HepG2 (cell line): Measurements from ENCODE around the gene B3GALNT2. TPM values are rescaled to one million over a fixed set of nuclear protein-coding genes. Genes with fewer than 3 reads are reported as not detected.

Experiments
- AHR ChIP-seq: IDR thresholded peaks from 2 replicates; pipeline ENCODE4 v1.6.1; 2018; ENCODE audit warnings: missing genetic modification reagents, missing compliant biosample characterization
- CREB1 ChIP-seq, 2 experiments: fragments of 450-650 bp in 1 of 2; IDR thresholded peaks; 2 replicates each; pipeline ENCODE4 v1.6.1; 2016 to 2017; ENCODE audit warnings: control low read depth in 1 of 2, mild to moderate bottlenecking in 1 of 2, missing compliant biosample characterization in 1 of 2, missing genetic modification characterization in 1 of 2
- ELK4 ChIP-seq: sonication (generic); formaldehyde crosslinking; IDR thresholded peaks from 2 replicates; pipeline ENCODE4 v1.9.0; 2021; ENCODE audit warnings: missing genetic modification reagents, borderline replicate concordance
- FOXA1 ChIP-seq, 2 experiments: fragments of 450-650 bp in 1 of 2; sonication (generic) in 1 of 2; formaldehyde crosslinking in 1 of 2; IDR thresholded peaks; 2 replicates each; pipeline versions ENCODE4 v1.4.0 to v1.6.1; 2016 to 2020; ENCODE audit warnings: missing genetic modification reagents in 1 of 2
- JUND ChIP-seq: sonication (generic); formaldehyde crosslinking; IDR thresholded peaks from 2 replicates; pipeline ENCODE4 v1.8.0; 2022; ENCODE audit warnings: mild to moderate bottlenecking, missing genetic modification reagents
- NCOA5 ChIP-seq: sonication (generic); formaldehyde crosslinking; IDR thresholded peaks from 2 replicates; pipeline ENCODE4 v1.4.0; 2020; ENCODE audit warnings: missing genetic modification reagents
- SMC3 ChIP-seq: IDR thresholded peaks from 2 replicates; pipeline ENCODE4 v1.6.1; 2011; ENCODE audit warnings: low read length, improper control_type of control experiment
- ZBTB43 ChIP-seq: sonication (generic); formaldehyde crosslinking; conservative IDR thresholded peaks from 2 replicates; pipeline ENCODE4 v1.4.0; 2020; ENCODE audit warnings: missing genetic modification reagents
- ZBTB44 ChIP-seq: sonication (generic); formaldehyde crosslinking; IDR thresholded peaks from 2 replicates; pipeline ENCODE4 v1.4.0; 2020; ENCODE audit warnings: missing genetic modification reagents
- ZNF24 ChIP-seq: fragments of 450-650 bp; IDR thresholded peaks from 2 replicates; pipeline ENCODE4 v1.6.1; 2017; ENCODE audit warnings: antibody characterized with exemption, mild to moderate bottlenecking
- ZNF362 ChIP-seq: sonication (generic); formaldehyde crosslinking; IDR thresholded peaks from 2 replicates; pipeline ENCODE4 v1.4.0; 2020; ENCODE audit warnings: missing genetic modification reagents, mild to moderate bottlenecking, borderline replicate concordance
- ZNF407 ChIP-seq: sonication (generic); formaldehyde crosslinking; IDR thresholded peaks from one replicate; pipeline ENCODE4 v1.5.1; 2020; ENCODE audit warnings: mild to moderate bottlenecking, missing genetic modification reagents; ENCODE audit errors: not compliant biosample characterization
- polyA plus RNA-seq, 8 experiments: library from polyadenylated mRNA; depleted of rRNA in 3 of 8; stranded (reverse) in 7 of 8; unstranded in 1 of 8; fragments of >200 nt; fragmentation: Illumina TruSeq in 4 of 8; extraction: Trizol in 4 of 8; gene quantifications; 2 replicates each; pipeline versions ENCODE4 v1.2.1 to v1.2.3, GENCODE V29; 2011 to 2016; ENCODE audit warnings: low read depth in 4 of 8, missing spikeins in 1 of 8, mixed read lengths in 1 of 8; ENCODE audit not compliant: insufficient read depth in 1 of 8
- total RNA-seq, 5 experiments: library from RNA; depleted of rRNA; stranded (reverse); fragments of >200 nt; fragmentation: Illumina TruSeq; extraction: Trizol; gene quantifications; 2 replicates each; pipeline ENCODE4 v1.2.3, GENCODE V29; 2016; ENCODE audit warnings: low read depth in 1 of 5

Gene B3GALNT2
- total and polyA plus RNA-seq, 2 of the 13 experiments (the other 11 are each of a cell fraction or from before 2014, with no cell fraction given): 16.5 to 28.9 TPM

- peak; percentile 85 for TF ChIP-seq CREB1 (IDR thresholded peaks at IDR 0.05)
- TF ChIP-seq CREB1 (CRISPR knock-in tag; IDR thresholded peaks at IDR 0.05): peak; percentile 97
- TF ChIP-seq NCOA5: no peak
- peak; percentile 93 for TF ChIP-seq JUND (CRISPR knock-in tag)
- TF ChIP-seq ZBTB44: peak; percentile 18; the same call in 1 of the 2 replicates
- TF ChIP-seq ZNF24: no peak
- 0 out of 2 replicates have a peak, but pooled peaks have one; percentile 15 for TF ChIP-seq AHR
- TF ChIP-seq ZBTB43 (CRISPR knock-in tag): 0 out of 2 replicates have a peak, but pooled peaks have one; percentile 37
- TF ChIP-seq SMC3: no peak
- no peak for TF ChIP-seq FOXA1 (IDR thresholded peaks at IDR 0.05)
- TF ChIP-seq FOXA1 (CRISPR knock-in tag; IDR thresholded peaks at IDR 0.05): peak; percentile 12; the same call in 1 of the 2 replicates
- TF ChIP-seq ELK4 (CRISPR knock-in tag): no peak
- TF ChIP-seq ZNF362 (CRISPR knock-in tag): no peak
- TF ChIP-seq ZNF407 (CRISPR knock-in tag): peak; percentile 77
Measured at GRCh38 chr1:235504494-235505222, 406 bp upstream of the B3GALNT2 start (continued).
